Tibial nerve (tissue), 4 donors: Measurements from ENCODE around the gene FAM83G. TPM values are rescaled to one million over a fixed set of nuclear protein-coding genes. Genes with fewer than 3 reads are reported as not detected.

Source experiments
- DNase-seq, 2 donors: peaks; one replicate each; pipeline ENCODE4 v3.0.0-alpha.2; 2019; ENCODE audit warnings: low spot score in 2 of 2
- H3K27ac ChIP-seq, 4 donors: fragments of 200-600 bp; sonication (generic) in 3 of 4; one replicate each; pipeline ENCODE4 v1.5.1; 2017 to 2019; ENCODE audit warnings: mild to moderate bottlenecking in 1 of 4
- H3K27me3 ChIP-seq, 2 donors: fragments of 200-600 bp; sonication (generic) in 1 of 2; one replicate each; pipeline versions ENCODE4 v1.5.1 to v1.6.0; 2017 to 2019
- H3K36me3 ChIP-seq, 3 donors: fragments of 200-600 bp; sonication (generic); one replicate each; pipeline ENCODE4 v1.5.1; 2018 to 2019
- H3K4me1 ChIP-seq, 4 donors: fragments of 200-600 bp; sonication (generic) in 3 of 4; one replicate each; pipeline ENCODE4 v1.5.1; 2017 to 2019
- H3K4me3 ChIP-seq, 4 donors: fragments of 200-600 bp; sonication (generic) in 3 of 4; one replicate each; pipeline ENCODE4 v1.5.1; 2017 to 2019; ENCODE audit warnings: mild to moderate bottlenecking in 1 of 4, moderate library complexity in 1 of 4
- H3K9me3 ChIP-seq, 4 donors: fragments of 200-600 bp; sonication (generic) in 3 of 4; one replicate each; pipeline ENCODE4 v1.5.1; 2017 to 2019
- CTCF ChIP-seq, 5 experiments: fragments of 200-600 bp in 3 of 5; fragments of 450-650 bp in 2 of 5; sonication (generic) in 3 of 5; IDR thresholded peaks; one replicate each; pipeline ENCODE4 v1.5.1; 2016 to 2019; ENCODE audit warnings: antibody characterized with exemption in 5 of 5, mild to moderate bottlenecking in 3 of 5, moderate library complexity in 2 of 5
- EP300 ChIP-seq, 2 donors: sonication (generic); formaldehyde crosslinking; IDR thresholded peaks; one replicate each; pipeline ENCODE4 v1.6.1; 2017; ENCODE audit warnings: antibody characterized with exemption in 2 of 2, mild to moderate bottlenecking in 1 of 2
- POLR2A ChIP-seq, 2 donors: fragments of 450-650 bp; IDR thresholded peaks; one replicate each; pipeline ENCODE4 v1.6.1; 2017; ENCODE audit warnings: antibody characterized with exemption in 2 of 2, mild to moderate bottlenecking in 2 of 2, moderate library complexity in 2 of 2
- WGBS, 2 donors: methylation state at CpG; one replicate each; pipeline ENCODE4 v1.1.5; 2018; 5-methylcytosine and 5-hydroxymethylcytosine counted together
- total RNA-seq, 4 donors: library from RNA; depleted of rRNA; stranded (reverse); fragments of >200 nt; gene quantifications; one replicate each; pipeline ENCODE4 v1.1.0, GENCODE V29; 2016

Gene FAM83G
- total RNA-seq, 4 donors from 2014 or later = 1.3 to 11.8 (median 3.8) TPM

GRCh38 chr17:18974407-18975149, 30.0 kb downstream of the FAM83G start:
- H3K4me3 ChIP-seq = no peak overlapping the region
- H3K27ac ChIP-seq = no peak overlapping the region
- peaks cover 0 to 3% (median 0%) of the 10 kb centered on the region in 4 donors for H3K4me1 ChIP-seq

GRCh38 chr17:18971801-18972200, 32.8 kb downstream of the FAM83G start:
- TF ChIP-seq POLR2A (IDR thresholded peaks at IDR 0.05) = no peak
- TF ChIP-seq CTCF (IDR thresholded peaks at IDR 0.05) = no peak
- TF ChIP-seq EP300 (IDR thresholded peaks at IDR 0.05) = no peak
- Histone ChIP-seq H3K27ac (no peak overlapping the region), H3K4me1 (peaks cover 0 to 14% (median 0%) of the 10 kb centered on the region in 4 donors), H3K4me3 (no peak overlapping the region), H3K27me3 (no peaks in the 10 kb centered on the region), H3K9me3 (no peaks in the 10 kb centered on the region), H3K36me3 (no peaks in the 10 kb centered on the region)
- no peak for DNase-seq
- 91 to 95% methylated on average over 6 to 7 of the region's 7 CpGs for WGBS, 2 donors

More at GRCh38 chr17:18974407-18975149, 30.0 kb downstream of the FAM83G start:
- Histone ChIP-seq H3K9me3 (no peaks in the 10 kb centered on the region), H3K36me3 (no peaks in the 10 kb centered on the region), H3K27me3 (no peaks in the 10 kb centered on the region)
- 83 to 89% methylated on average over 8 to 10 of the region's 10 CpGs for WGBS, 2 donors
- TF ChIP-seq EP300 (IDR thresholded peaks at IDR 0.05) (no peak), POLR2A (IDR thresholded peaks at IDR 0.05) (no peak), CTCF (IDR thresholded peaks at IDR 0.05) (no peak)
- no peak for DNase-seq

DNA sequence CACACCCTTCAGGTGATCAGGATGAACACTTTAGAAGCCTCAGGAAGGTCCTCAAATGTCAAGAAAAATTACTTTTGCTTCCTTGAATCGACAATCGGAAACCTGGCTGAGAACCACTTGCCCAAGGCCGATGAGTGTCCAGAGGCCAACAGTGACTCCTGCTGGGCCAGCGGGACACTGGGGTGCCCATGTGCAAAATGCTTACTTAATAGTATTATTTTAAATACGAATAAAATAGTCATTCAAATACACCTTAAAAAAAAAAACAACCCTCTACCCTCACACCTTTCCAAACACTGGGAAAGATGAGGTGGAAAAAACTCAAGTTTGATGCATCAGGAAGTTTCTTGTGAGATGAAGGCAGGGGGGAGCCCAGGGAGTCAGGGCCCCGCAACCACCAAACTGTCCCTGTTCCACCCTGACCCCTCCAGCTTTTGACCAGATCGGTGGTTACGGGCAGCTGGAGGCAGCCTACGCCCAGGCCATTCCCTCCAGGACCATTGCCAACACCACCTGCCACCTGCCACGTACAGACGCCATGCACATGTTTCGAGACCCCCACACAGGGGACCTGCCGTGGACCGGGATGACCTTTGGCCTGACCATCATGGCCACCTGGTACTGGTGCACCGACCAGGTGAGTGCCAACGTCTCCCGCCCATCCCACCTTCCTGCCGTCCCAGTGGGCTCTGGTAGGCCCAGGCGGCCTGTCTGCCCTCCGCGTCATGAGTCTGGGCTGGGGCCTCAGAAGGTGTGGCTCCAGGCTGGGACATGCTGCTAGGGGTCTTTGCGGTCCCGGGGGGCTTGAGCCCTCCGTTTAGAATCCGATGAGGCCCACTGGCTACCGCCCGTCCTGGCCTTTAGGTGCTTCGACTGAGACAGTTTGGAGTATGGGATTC, 33.7 kb downstream of the FAM83G start:
- peaks cover 0 to 14% (median 0%) of the 10 kb centered on the region in 4 donors for H3K4me1 ChIP-seq

DNA sequence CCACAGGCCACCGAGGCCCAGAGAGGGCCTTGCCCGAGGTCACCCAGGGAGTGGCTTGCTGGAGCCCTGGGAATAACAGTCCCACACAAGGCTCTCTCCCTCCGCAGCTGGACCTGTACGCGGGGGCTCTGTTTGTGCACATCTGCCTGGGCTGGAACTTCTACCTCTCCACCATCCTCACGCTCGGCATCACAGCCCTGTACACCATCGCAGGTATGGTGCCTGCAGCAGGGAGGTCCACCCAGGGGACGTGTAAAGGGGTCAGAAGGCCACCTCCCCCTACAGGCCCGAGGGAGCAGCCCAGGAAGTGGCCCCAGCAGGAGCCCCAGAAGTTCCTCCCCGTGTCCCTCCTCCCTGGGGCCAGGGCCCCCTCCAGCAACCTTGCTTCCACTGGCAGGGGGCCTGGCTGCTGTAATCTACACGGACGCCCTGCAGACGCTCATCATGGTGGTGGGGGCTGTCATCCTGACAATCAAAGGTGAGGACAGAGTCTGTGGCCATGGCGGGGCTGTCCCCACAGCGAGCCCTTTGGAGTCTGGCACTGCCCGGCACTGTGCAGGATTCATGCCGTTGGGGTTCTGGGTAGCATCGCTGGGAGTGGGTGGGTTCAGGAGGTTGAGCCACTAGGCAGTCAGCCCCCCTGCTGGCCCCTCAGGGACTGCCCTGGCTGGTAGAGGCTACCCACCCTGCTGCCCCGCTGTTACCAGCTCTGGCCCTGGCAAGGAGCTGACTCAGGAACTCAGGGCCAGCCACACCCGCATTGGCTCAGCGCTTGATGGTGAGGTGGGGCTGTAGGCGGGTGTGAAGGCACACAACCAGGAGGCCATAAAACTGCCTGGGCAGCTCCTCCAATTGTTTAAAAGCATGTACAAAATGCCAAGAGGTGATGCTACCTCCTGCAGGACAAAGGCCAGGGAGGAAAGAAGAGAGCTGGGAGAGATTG, 35.3 kb downstream of the FAM83G start:
- no peak overlapping the region for H3K4me3 ChIP-seq
- peak in 1 of 2 donors; percentile 7 for DNase-seq
- TF ChIP-seq CTCF (IDR thresholded peaks at IDR 0.05) (no peak), EP300 (IDR thresholded peaks at IDR 0.05) (no peak), POLR2A (IDR thresholded peaks at IDR 0.05) (no peak)
- peak overlapping the region in 1 of 4 donors; percentile 26 for H3K27ac ChIP-seq
- WGBS, 2 donors = 67 to 69% methylated on average over 15 to 22 of the region's 23 CpGs
- H3K27me3 ChIP-seq = no peaks in the 10 kb centered on the region
- H3K9me3 ChIP-seq = no peaks in the 10 kb centered on the region
- peaks cover 0 to 14% (median 0%) of the 10 kb centered on the region in 4 donors for H3K4me1 ChIP-seq
- H3K36me3 ChIP-seq = no peaks in the 10 kb centered on the region

More for the DNA sequence above, 33.7 kb downstream of the FAM83G start:
- H3K27ac ChIP-seq = no peak overlapping the region
- H3K27me3 ChIP-seq = no peaks in the 10 kb centered on the region
- TF ChIP-seq EP300 (IDR thresholded peaks at IDR 0.05) = no peak
- TF ChIP-seq POLR2A (IDR thresholded peaks at IDR 0.05) = no peak
- no peak overlapping the region for H3K4me3 ChIP-seq
- H3K36me3 ChIP-seq = no peaks in the 10 kb centered on the region
- no peaks in the 10 kb centered on the region for H3K9me3 ChIP-seq
- DNase-seq = no peak
- 89 to 92% methylated on average over 20 to 25 of the region's 28 CpGs for WGBS, 2 donors

DNA sequence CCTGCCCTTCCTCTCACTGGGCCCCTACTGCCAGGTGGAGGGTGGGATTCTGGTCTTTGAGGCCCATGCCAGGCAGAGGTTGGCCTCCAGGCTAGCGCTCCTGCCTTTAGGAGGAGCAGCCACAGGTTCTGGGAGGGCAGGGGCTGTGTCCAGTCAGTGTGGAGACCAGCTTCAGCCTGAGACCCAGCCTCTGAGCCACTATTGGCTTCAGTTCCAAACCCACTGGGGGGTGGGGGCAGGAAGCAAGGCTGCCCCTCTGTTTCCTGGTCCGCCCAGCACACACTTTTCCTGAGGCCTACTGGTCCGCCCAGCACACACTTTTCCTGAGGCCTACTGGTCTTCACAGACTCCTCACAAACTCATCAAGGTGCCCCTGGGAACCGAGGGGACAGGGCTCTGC, 36.2 kb downstream of the FAM83G start:
- H3K27ac ChIP-seq = no peak overlapping the region
- peaks cover 0 to 14% (median 0%) of the 10 kb centered on the region in 4 donors for H3K4me1 ChIP-seq
- H3K9me3 ChIP-seq = no peaks in the 10 kb centered on the region
- DNase-seq = no peak
- H3K27me3 ChIP-seq = no peaks in the 10 kb centered on the region
- 80% methylated on average over 4 of the region's 4 CpGs for WGBS, 2 donors
- TF ChIP-seq POLR2A (IDR thresholded peaks at IDR 0.05) (no peak), EP300 (IDR thresholded peaks at IDR 0.05) (no peak), CTCF (IDR thresholded peaks at IDR 0.05) (no peak)
- H3K4me3 ChIP-seq = no peak overlapping the region
- no peaks in the 10 kb centered on the region for H3K36me3 ChIP-seq
